Prostate gland (tissue), 2 donors: ENCODE measurements around the gene FAM222B.

Experiments
- CTCF ChIP-seq, 4 experiments: fragments of 200-600 bp in 2 of 4; fragments of 450-650 bp in 2 of 4; sonication (generic) in 2 of 4; IDR thresholded peaks; 1 replicate in 3 of 4; 2 replicates in 1 of 4; pipeline ENCODE4 v1.5.1; 2016 to 2019; ENCODE audit warnings: antibody characterized with exemption in 4 of 4, mild to moderate bottlenecking in 2 of 4, moderate library complexity in 2 of 4
- POLR2AphosphoS5 ChIP-seq: sonication (generic); formaldehyde crosslinking; IDR thresholded peaks from one replicate; pipeline ENCODE4 v1.6.1; 2017; ENCODE audit warnings: antibody characterized with exemption

GRCh38 chr17:28887871-28888471, 45.4 kb upstream of the FAM222B start:
- TF ChIP-seq CTCF (IDR thresholded peaks at IDR 0.05), result no peak
- TF ChIP-seq POLR2AphosphoS5, result no peak
